Measurements from ENCODE around the gene MRPL55.

Gene MRPL55

GRCh38 chr1:228082918-228083870 is 25.9 kb downstream of the MRPL55 start:
- peak; percentile 36 for DNase-seq

- peak; percentile 89 for DNase-seq
These were observed 26.7 kb downstream of the MRPL55 start, which contains the start of gene ARF1 for GRCh38 chr1:228082214-228082917. ARF1 (plus strand) TSS chr1:228082708; CDS start chr1:228097115, 14,407 bp downstream.

GRCh38 chr1:228081578-228082213 is 27.4 kb downstream of the MRPL55 start:
- peak; percentile 21 for DNase-seq

GRCh38 chr1:228081144-228081543 is 28.0 kb downstream of the MRPL55 start:
- no peak for DNase-seq

- DNase-seq, result no peak
These were observed 29.4 kb downstream of the MRPL55 start for GRCh38 chr1:228079601-228080263.

- DNase-seq, result no peak
These were observed 30.1 kb downstream of the MRPL55 start for GRCh38 chr1:228079013-228079412.

GRCh38 chr1:228077565-228078330 is 31.4 kb downstream of the MRPL55 start:
- DNase-seq, result no peak

- no peak for DNase-seq
These were observed 32.2 kb downstream of the MRPL55 start for GRCh38 chr1:228076796-228077430.

- no peak for DNase-seq
These were observed 33.3 kb downstream of the MRPL55 start for GRCh38 chr1:228075801-228076271.

GRCh38 chr1:228074954-228075730 is 34.0 kb downstream of the MRPL55 start:
- DNase-seq, result no peak

- no peak for DNase-seq
These were observed 35.1 kb downstream of the MRPL55 start for GRCh38 chr1:228073857-228074545.

GRCh38 chr1:228073061-228073856 is 35.8 kb downstream of the MRPL55 start:
- no peak for DNase-seq

GRCh38 chr1:228072658-228073043 is 36.4 kb downstream of the MRPL55 start:
- no peak for DNase-seq

- DNase-seq, result no peak
These were observed 37.1 kb downstream of the MRPL55 start for GRCh38 chr1:228071839-228072657.

- no peak for DNase-seq
These were observed 38.2 kb downstream of the MRPL55 start for GRCh38 chr1:228070851-228071250.

- no peak for DNase-seq
These were observed 38.9 kb downstream of the MRPL55 start for GRCh38 chr1:228070173-228070572.

GRCh38 chr1:228068359-228068758 is 40.7 kb downstream of the MRPL55 start:
- no peak for DNase-seq
